HG02678 (cell line): Measurements from ENCODE around the gene LRP1.

Source experiments
- ATAC-seq: cut with Tn5 transposase; IDR thresholded peaks from one replicate; pipeline ENCODE4 v1.9.1; 2021; ENCODE audit warnings: mild to moderate bottlenecking, moderate library complexity; ENCODE audit not compliant: unreplicated experiment

Gene LRP1

GRCh38 chr12:57243521-57244311, 115.4 kb downstream of the LRP1 start:
- no peak for ATAC-seq

GRCh38 chr12:57244312-57244696, 116.0 kb downstream of the LRP1 start:
- no peak for ATAC-seq

GRCh38 chr12:57247041-57247440, 118.8 kb downstream of the LRP1 start:
- ATAC-seq, result no peak

GRCh38 chr12:57248934-57249742, 120.9 kb downstream of the LRP1 start:
- no peak for ATAC-seq

GRCh38 chr12:57250541-57250940, 122.3 kb downstream of the LRP1 start:
- no peak for ATAC-seq

- ATAC-seq, result no peak
Observed at GRCh38 chr12:57250956-57251355, 122.7 kb downstream of the LRP1 start, which contains the start of gene STAC3. TSS of gene STAC3 (minus strand) at chr12:57251187. CDS start at chr12:57249636, 1,551 bp downstream.

GRCh38 chr12:57254506-57255280, 126.4 kb downstream of the LRP1 start:
- ATAC-seq, result no peak

GRCh38 chr12:57255916-57256315, 127.6 kb downstream of the LRP1 start:
- ATAC-seq, result no peak

GRCh38 chr12:57258977-57259970, 131.0 kb downstream of the LRP1 start:
- ATAC-seq, result no peak

- ATAC-seq, result no peak
Observed at GRCh38 chr12:57260366-57260765, 132.1 kb downstream of the LRP1 start.

- no peak for ATAC-seq
Observed at GRCh38 chr12:57261428-57261865, 133.2 kb downstream of the LRP1 start.

GRCh38 chr12:57262126-57262822, 134.0 kb downstream of the LRP1 start:
- no peak for ATAC-seq
